Measurements from ENCODE around the gene RAMACL. TPM values are rescaled to one million over a fixed set of nuclear protein-coding genes. Genes with fewer than 3 reads are reported as not detected.

Gene RAMACL
- total and polyA plus RNA-seq, 2 donors (not counting 1 experiment from before 2014, with no cell fraction given) = 2.7 TPM; not detected in 1

GRCh38 chr6:166619912-166620311, 33.4 kb upstream of the RAMACL start:
- intact Hi-C loops (cut with micrococcal nuclease) = loop anchor here (10.0 kb wide), 2 partner anchors 135 to 535 kb away; partner anchors contain the start of gene GPR31
- Histone ChIP-seq H2AFZ (ENCODE audit: insufficient read depth, low read depth, low read length, poor library complexity, severe bottlenecking) (no peak overlapping the region), H3K27me3 (replicated peaks in 1 of 4; ENCODE audit: control extremely low read depth in 1 of 4, control insufficient read depth in 3 of 4, insufficient read depth in 4 of 4, low read length in 3 of 4) (no peaks in the 10 kb centered on the region), H3K36me3 (replicated peaks in 1 of 2; ENCODE audit: control extremely low read depth in 1 of 2, control insufficient read depth in 1 of 2, extremely low read depth in 1 of 2, insufficient read depth in 2 of 2, low read length in 1 of 2) (no peaks in the 10 kb centered on the region), H3K79me2 (ENCODE audit: control insufficient read depth, insufficient read depth, low read length) (peaks cover 15% of the 10 kb centered on the region), H3K4me2 (replicated peaks; ENCODE audit: low read depth, low read length, poor library complexity, severe bottlenecking) (no peak overlapping the region), H3K4me3 (ENCODE audit: control extremely low read depth in 1 of 5, extremely low read depth in 1 of 5, insufficient read depth in 1 of 5, low read depth in 2 of 5, low read length in 4 of 5) (no peak overlapping the region), H3K9ac (ENCODE audit: low read length) (no peak overlapping the region), H3K4me1 (ENCODE audit: control insufficient read depth in 2 of 2, insufficient read depth in 2 of 2, low read length in 2 of 2) (no peaks in the 10 kb centered on the region), H4K20me1 (ENCODE audit: control insufficient read depth, insufficient read depth, low read length, poor library complexity, severe bottlenecking) (no peaks in the 10 kb centered on the region), H3K27ac (ENCODE audit: low read length in 2 of 2) (no peak overlapping the region), H3K9me3 (ENCODE audit: control extremely low read depth in 1 of 3, control insufficient read depth in 2 of 3, insufficient read depth in 1 of 3, low read length in 2 of 3) (no peaks in the 10 kb centered on the region)
- Mint-ChIP-seq H3K4me1 (peaks cover 4% of the 10 kb centered on the region), H3K27me3 (no peaks in the 10 kb centered on the region), H3K4me3 (no peak overlapping the region), H3K9me3 (ENCODE audit: insufficient read depth) (no peaks in the 10 kb centered on the region), H3K27ac (no peak overlapping the region)
- no peak for DNase-seq
- WGBS (ENCODE audit: insufficient coverage) = 97% methylated on average over 3 of the region's 3 CpGs
- no peak for ATAC-seq (ENCODE audit: low read depth)
- CTCF ChIA-PET = no interaction called here
- TF ChIP-seq CTCF (IDR thresholded peaks at IDR 0.05) (no peak), EZH2 (IDR thresholded peaks at IDR 0.05; ENCODE audit: borderline replicate concordance, insufficient read depth, low read depth, low read length, poor library complexity, severe bottlenecking) (no peak)
- POLR2A ChIA-PET = no interaction called here

- no peak overlapping the region for H3K9ac ChIP-seq (ENCODE audit: low read length)
Measured at GRCh38 chr6:166618866-166619761, 32.6 kb upstream of the RAMACL start.

More at GRCh38 chr6:166618866-166619761, 32.6 kb upstream of the RAMACL start:
- no peaks in the 10 kb centered on the region for H3K9me3 Mint-ChIP-seq (ENCODE audit: insufficient read depth)
- H3K4me1 Mint-ChIP-seq = no peaks in the 10 kb centered on the region
- DNase-seq (no peak), ATAC-seq (ENCODE audit: low read depth) (no peak)
- Histone ChIP-seq H3K4me2 (replicated peaks; ENCODE audit: low read depth, low read length, poor library complexity, severe bottlenecking) (no peak overlapping the region), H3K79me2 (ENCODE audit: control insufficient read depth, insufficient read depth, low read length) (peaks cover 16% of the 10 kb centered on the region), H3K9me3 (ENCODE audit: control extremely low read depth in 1 of 3, control insufficient read depth in 2 of 3, insufficient read depth in 1 of 3, low read length in 2 of 3) (no peaks in the 10 kb centered on the region), H3K27me3 (replicated peaks in 1 of 4; ENCODE audit: control extremely low read depth in 1 of 4, control insufficient read depth in 3 of 4, insufficient read depth in 4 of 4, low read length in 3 of 4) (no peaks in the 10 kb centered on the region), H3K4me1 (ENCODE audit: control insufficient read depth in 2 of 2, insufficient read depth in 2 of 2, low read length in 2 of 2) (no peaks in the 10 kb centered on the region), H3K4me3 (ENCODE audit: control extremely low read depth in 1 of 5, extremely low read depth in 1 of 5, insufficient read depth in 1 of 5, low read depth in 2 of 5, low read length in 4 of 5) (no peak overlapping the region), H4K20me1 (ENCODE audit: control insufficient read depth, insufficient read depth, low read length, poor library complexity, severe bottlenecking) (no peaks in the 10 kb centered on the region), H3K36me3 (replicated peaks in 1 of 2; ENCODE audit: control extremely low read depth in 1 of 2, control insufficient read depth in 1 of 2, extremely low read depth in 1 of 2, insufficient read depth in 2 of 2, low read length in 1 of 2) (no peaks in the 10 kb centered on the region), H3K27ac (ENCODE audit: low read length in 2 of 2) (no peak overlapping the region), H2AFZ (ENCODE audit: insufficient read depth, low read depth, low read length, poor library complexity, severe bottlenecking) (no peak overlapping the region)
- H3K27ac Mint-ChIP-seq = no peak overlapping the region
- WGBS (ENCODE audit: insufficient coverage) = 98% methylated on average over 25 of the region's 27 CpGs
- ChIA-PET POLR2A (no interaction called here), CTCF (interaction anchor here (0.5 kb wide), 1 partner anchor 306 kb away, joined by 4 read pairs; no protein-coding TSS in a partner anchor)
- H3K27me3 Mint-ChIP-seq = no peaks in the 10 kb centered on the region
- H3K4me3 Mint-ChIP-seq = no peak overlapping the region
- TF ChIP-seq EZH2 (IDR thresholded peaks at IDR 0.05; ENCODE audit: borderline replicate concordance, insufficient read depth, low read depth, low read length, poor library complexity, severe bottlenecking) (no peak), CTCF (IDR thresholded peaks at IDR 0.05) (no peak)
- intact Hi-C loops (cut with micrococcal nuclease) = no loop called here
